ENCODE measurements around the gene NEDD4L. TPM values are rescaled to one million over a fixed set of nuclear protein-coding genes. Genes with fewer than 3 reads are reported as not detected.

Gene NEDD4L
- total RNA-seq, 1 experiment from 2014 or later = 42.9 TPM

DNA sequence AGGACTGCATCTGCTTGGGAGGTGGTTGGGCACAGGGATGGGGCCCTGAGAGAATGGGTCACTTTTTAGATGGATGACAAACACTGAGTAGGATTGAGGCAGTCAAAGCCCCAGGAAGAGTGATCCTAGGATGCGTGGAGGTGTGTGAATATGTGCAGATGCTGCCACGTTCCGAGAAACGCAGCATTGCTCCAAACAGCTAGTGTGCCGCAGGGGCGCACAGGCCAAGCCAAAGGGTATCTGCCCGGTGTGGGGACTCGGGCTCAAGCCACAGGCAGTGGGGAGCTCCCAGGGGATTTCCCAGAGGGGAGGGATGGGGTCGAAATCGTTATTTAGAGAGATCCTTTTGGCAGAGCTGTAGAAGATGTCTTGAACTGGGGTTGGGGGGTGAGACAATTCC, 310.8 kb downstream of the NEDD4L start:
- no peaks in the 10 kb centered on the region; the same call in 1 of the 2 replicates for H3K36me3 ChIP-seq (ENCODE audit: control insufficient read depth, insufficient read depth, low read length)
- TF ChIP-seq, protein P1, sequence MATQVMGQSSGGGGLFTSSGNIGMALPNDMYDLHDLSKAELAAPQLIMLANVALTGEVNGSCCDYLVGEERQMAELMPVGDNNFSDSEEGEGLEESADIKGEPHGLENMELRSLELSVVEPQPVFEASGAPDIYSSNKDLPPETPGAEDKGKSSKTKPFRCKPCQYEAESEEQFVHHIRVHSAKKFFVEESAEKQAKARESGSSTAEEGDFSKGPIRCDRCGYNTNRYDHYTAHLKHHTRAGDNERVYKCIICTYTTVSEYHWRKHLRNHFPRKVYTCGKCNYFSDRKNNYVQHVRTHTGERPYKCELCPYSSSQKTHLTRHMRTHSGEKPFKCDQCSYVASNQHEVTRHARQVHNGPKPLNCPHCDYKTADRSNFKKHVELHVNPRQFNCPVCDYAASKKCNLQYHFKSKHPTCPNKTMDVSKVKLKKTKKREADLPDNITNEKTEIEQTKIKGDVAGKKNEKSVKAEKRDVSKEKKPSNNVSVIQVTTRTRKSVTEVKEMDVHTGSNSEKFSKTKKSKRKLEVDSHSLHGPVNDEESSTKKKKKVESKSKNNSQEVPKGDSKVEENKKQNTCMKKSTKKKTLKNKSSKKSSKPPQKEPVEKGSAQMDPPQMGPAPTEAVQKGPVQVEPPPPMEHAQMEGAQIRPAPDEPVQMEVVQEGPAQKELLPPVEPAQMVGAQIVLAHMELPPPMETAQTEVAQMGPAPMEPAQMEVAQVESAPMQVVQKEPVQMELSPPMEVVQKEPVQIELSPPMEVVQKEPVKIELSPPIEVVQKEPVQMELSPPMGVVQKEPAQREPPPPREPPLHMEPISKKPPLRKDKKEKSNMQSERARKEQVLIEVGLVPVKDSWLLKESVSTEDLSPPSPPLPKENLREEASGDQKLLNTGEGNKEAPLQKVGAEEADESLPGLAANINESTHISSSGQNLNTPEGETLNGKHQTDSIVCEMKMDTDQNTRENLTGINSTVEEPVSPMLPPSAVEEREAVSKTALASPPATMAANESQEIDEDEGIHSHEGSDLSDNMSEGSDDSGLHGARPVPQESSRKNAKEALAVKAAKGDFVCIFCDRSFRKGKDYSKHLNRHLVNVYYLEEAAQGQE (IDR thresholded peaks at IDR 0.05; ENCODE audit: insufficient read depth in 1 of 2, low read depth in 2 of 2, low read length in 1 of 2) = no peak
- TF ChIP-seq POLR2AphosphoS5 (IDR thresholded peaks at IDR 0.05; ENCODE audit: low read depth, low read length) (no peak), TCF7L2 (IDR thresholded peaks at IDR 0.05; ENCODE audit: low read depth, low read length) (no peak), SIN3A (IDR thresholded peaks at IDR 0.05; ENCODE audit: borderline replicate concordance, insufficient read depth, low read depth, low read length) (no peak)
- TF ChIP-seq, protein P2, sequence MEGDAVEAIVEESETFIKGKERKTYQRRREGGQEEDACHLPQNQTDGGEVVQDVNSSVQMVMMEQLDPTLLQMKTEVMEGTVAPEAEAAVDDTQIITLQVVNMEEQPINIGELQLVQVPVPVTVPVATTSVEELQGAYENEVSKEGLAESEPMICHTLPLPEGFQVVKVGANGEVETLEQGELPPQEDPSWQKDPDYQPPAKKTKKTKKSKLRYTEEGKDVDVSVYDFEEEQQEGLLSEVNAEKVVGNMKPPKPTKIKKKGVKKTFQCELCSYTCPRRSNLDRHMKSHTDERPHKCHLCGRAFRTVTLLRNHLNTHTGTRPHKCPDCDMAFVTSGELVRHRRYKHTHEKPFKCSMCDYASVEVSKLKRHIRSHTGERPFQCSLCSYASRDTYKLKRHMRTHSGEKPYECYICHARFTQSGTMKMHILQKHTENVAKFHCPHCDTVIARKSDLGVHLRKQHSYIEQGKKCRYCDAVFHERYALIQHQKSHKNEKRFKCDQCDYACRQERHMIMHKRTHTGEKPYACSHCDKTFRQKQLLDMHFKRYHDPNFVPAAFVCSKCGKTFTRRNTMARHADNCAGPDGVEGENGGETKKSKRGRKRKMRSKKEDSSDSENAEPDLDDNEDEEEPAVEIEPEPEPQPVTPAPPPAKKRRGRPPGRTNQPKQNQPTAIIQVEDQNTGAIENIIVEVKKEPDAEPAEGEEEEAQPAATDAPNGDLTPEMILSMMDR (IDR thresholded peaks at IDR 0.05) = no peak
- BruUV-seq (replicated peaks) = no TSS peak
- CTCF ChIA-PET = no interaction called here
- no peak overlapping the region for H3K4me3 ChIP-seq (ENCODE audit: low read depth in 2 of 2, low read length in 2 of 2)
- in situ Hi-C loops (cut with HindIII; ENCODE audit: low pct_unique_long_range_greater_than_20kb, low sequenced_read_pairs) = no loop called here
- intact Hi-C loops (cut with micrococcal nuclease; ENCODE audit: unreplicated experiment) = no loop called here
- no peak overlapping the region for H3K27ac ChIP-seq (ENCODE audit: low read length)
- ATAC-seq (no peak), DNase-seq (ENCODE audit: low read depth, low spot score) (no peak)
- H3K27me3 ChIP-seq (ENCODE audit: control insufficient read depth, insufficient read depth, low read length) = no peaks in the 10 kb centered on the region
- H3K9me3 ChIP-seq (ENCODE audit: control insufficient read depth, insufficient read depth, low read depth, low read length) = no peaks in the 10 kb centered on the region
- POLR2A ChIA-PET = interaction anchor here (0.5 kb wide), 1 partner anchor 19 kb away, joined by 3 read pairs; no protein-coding TSS in a partner anchor
- no peaks in the 10 kb centered on the region for H3K4me1 ChIP-seq (ENCODE audit: control insufficient read depth, insufficient read depth, low read length)

DNA sequence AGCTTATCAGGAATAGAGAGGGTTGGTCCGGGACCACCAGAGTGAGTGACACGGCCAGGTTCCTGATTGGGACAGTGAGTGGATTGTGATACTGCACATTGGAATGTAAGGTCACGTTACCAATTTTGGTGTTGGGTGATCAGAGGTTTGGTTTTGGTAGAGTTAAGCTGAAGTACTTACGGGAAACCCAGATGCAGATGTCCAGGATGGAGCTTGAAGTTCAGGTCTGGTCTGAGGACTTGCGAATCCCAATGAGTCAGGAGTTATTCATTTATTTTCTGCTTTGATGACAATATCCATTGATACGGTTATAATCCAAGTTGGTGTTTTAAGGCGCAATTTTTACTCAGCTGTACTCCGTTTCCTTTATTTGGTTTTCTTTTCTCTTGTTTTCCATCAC, 311.2 kb downstream of the NEDD4L start:
- no peaks in the 10 kb centered on the region for H3K27me3 ChIP-seq (ENCODE audit: control insufficient read depth, insufficient read depth, low read length)
- TF ChIP-seq TCF7L2 (IDR thresholded peaks at IDR 0.05; ENCODE audit: low read depth, low read length) (no peak), SIN3A (IDR thresholded peaks at IDR 0.05; ENCODE audit: borderline replicate concordance, insufficient read depth, low read depth, low read length) (no peak), POLR2AphosphoS5 (IDR thresholded peaks at IDR 0.05; ENCODE audit: low read depth, low read length) (no peak)
- TF ChIP-seq, protein P2 (IDR thresholded peaks at IDR 0.05) = no peak
- TF ChIP-seq, protein P1 (IDR thresholded peaks at IDR 0.05; ENCODE audit: insufficient read depth in 1 of 2, low read depth in 2 of 2, low read length in 1 of 2) = no peak
- H3K27ac ChIP-seq (ENCODE audit: low read length) = no peak overlapping the region
- no peak overlapping the region for H3K4me3 ChIP-seq (ENCODE audit: low read depth in 2 of 2, low read length in 2 of 2)
- POLR2A ChIA-PET = interaction anchor here (0.5 kb wide), 1 partner anchor 20 kb away, joined by 3 read pairs; no protein-coding TSS in a partner anchor
- intact Hi-C loops (cut with micrococcal nuclease; ENCODE audit: unreplicated experiment) = no loop called here
- DNase-seq (ENCODE audit: low read depth, low spot score) (no peak), ATAC-seq (no peak)
- no peaks in the 10 kb centered on the region; the same call in 1 of the 2 replicates for H3K36me3 ChIP-seq (ENCODE audit: control insufficient read depth, insufficient read depth, low read length)
- in situ Hi-C loops (cut with HindIII; ENCODE audit: low pct_unique_long_range_greater_than_20kb, low sequenced_read_pairs) = no loop called here
- no peaks in the 10 kb centered on the region for H3K4me1 ChIP-seq (ENCODE audit: control insufficient read depth, insufficient read depth, low read length)
- CTCF ChIA-PET = no interaction called here
- BruUV-seq (replicated peaks) = no TSS peak
- H3K9me3 ChIP-seq (ENCODE audit: control insufficient read depth, insufficient read depth, low read depth, low read length) = no peaks in the 10 kb centered on the region
